Effector CD8-positive, alpha-beta T cell (primary cell): ENCODE data around the gene CRK.

Source experiments
- DNase-seq: peaks from one replicate; lab custom pipeline; 2025; lab: John Stamatoyannopoulos, UW

CRK gene

DNA sequence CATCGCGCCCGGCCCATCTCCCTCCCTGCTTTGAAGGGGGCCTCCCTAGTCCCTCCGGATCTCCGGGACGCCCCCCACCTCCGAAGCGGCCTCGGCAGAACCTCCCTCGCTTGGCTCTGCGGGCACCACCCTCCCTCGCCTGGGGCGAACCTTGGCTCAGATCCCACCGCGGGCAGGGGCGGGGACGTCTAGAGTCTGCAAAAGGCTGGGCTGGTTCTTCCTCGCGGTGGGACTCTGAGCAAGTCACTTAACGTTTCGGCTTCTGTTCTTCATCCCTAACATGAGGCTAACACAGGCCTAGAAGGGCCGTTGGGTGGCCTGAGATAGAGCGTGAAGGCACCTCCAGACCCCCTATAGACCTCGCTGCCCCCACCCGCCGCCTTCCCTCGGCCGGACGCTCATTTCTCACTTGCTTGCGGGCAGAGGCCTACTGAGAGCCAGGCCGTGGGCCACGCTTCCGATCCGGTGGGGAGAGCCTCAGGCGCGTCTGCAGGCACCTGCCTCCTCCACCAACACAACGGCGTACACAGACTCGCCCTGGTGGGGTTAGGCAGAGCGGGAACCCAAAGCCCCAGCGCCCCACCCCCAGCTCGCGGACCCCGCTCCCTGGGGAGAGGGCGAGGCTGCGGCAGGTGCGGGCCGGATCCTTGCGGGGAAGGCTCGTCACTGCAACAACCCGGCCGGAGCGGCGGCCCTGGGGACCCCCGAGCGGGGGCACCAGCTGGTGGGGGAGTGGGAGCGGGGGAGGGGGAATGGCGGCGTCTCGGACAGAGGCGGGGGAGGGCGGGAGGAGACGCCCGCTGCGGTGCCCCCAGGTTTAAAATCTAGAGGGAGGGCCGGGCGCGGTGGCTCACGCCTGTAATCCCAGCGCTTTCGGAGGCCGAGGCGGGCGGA is 31.0 kb upstream of the CRK start:
- DNase-seq: peak; percentile 51

DNA sequence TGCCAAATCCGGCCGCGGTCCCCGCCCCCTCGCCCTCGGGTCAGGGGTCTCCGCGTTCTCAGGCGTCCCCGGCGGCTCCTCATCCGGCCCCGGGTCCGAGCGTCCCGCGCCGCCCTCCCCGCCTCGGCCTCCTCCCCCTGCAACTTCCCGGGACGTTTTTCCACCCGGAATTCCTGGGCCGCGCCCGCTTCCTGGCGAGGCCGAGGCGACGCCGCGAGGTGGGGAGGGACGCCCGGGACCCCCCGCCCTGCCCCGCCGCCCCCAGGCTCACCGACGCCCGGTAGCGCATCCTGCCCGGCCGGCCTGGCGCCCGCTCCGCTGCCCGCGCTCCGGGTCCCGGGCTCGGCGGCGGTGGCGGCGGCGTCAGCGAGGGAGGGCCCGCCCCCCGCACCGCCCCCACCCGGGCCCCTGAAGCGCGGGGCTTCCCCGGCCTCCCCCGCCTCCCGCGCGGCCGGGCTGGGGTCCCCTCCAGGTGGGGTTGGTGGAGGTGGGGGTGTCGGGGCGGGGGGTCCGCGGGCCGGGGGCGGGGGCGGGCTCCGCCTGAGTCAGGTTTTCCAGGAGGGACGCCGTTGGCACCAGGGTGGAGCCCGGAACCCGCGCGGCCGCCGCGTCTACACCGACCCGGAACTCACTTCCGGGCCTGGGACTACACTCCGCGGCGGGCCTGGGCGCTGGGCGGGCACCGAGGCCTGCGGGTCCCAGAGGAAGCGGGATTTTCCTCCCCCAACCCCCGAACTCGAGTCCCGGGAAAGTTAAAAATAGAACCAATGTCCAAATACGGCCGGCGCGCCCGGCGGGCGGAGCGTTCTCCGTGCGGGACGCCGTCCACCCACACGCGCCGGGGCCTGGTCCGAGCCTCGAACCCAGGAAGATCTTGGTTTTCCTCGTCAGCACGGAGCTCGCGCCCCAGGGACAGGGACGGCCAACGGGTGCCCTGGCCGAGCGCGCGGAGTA is 29.7 kb upstream of the CRK start:
- peak; percentile 29 for DNase-seq

GRCh38 chr17:1484676-1485422 is 28.8 kb upstream of the CRK start:
- DNase-seq: peak; percentile 46

- no peak for DNase-seq
These were observed 28.1 kb upstream of the CRK start for GRCh38 chr17:1484060-1484535.

DNA sequence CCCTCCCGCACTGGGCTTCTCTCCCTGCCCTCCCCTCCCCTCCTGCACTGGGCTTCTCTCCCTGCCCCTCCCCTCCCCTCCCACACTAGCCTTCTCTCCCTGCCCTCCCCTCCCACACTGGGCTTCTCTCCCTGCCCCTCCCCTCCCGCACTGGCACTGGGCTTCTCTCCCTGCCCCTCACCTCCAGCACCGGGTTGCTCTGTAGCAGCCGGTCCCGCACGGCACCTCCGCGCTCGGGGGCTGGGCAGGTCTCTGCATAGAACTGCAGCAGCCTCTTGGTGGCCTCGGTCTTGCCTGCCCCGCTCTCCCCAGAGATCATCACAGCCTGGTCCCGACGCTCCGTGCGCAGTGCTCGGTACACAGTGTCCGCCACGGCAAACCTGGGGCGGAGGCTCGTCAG is 26.6 kb upstream of the CRK start:
- DNase-seq: no peak

GRCh38 chr17:1481736-1482135 is 25.7 kb upstream of the CRK start:
- DNase-seq: no peak

- DNase-seq: no peak
These were observed 24.9 kb upstream of the CRK start for GRCh38 chr17:1480747-1481465.

- no peak for DNase-seq
These were observed 22.4 kb upstream of the CRK start for GRCh38 chr17:1478418-1478817.

GRCh38 chr17:1475321-1475854 is 19.4 kb upstream of the CRK start:
- DNase-seq: no peak

DNA sequence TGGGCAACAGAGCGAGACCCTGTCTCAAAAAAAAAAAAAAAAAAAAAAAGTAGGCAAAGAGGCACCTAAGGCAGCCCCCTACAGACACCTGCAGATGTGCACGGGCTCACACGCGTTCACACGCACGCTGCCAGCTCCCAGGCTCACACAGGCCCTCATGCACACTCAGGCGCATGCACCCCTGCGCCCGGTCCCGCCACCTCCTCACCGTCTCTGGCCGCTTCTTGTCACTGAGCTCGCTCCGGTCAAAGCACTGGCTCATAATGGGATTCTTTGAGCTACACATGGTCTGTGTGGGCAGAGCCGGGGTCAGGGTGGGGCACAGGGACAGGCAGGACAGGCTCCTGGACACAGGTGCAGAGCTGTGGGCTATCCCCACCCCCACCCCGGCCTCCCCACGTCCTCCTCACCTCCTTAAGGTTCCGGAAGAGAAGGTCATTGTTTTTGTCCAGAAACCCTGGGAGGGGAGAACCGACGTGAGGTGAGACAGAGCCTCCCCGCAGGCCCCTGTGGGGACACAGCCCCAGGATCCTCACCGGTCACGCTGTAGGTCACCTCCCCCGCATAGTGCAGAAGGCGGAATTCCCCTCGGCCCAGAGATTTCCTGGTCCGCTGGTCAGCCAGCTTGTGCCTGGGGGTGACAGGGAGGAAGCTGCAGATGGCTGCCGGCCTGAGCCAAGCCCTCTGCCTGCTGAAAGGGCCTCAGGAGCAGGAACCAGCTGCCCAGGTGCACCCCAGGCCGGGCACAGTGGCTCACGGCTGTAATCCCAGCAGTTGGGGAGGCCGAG is 18.6 kb upstream of the CRK start:
- no peak for DNase-seq

GRCh38 chr17:1473841-1474240 is 17.8 kb upstream of the CRK start:
- no peak for DNase-seq

DNA sequence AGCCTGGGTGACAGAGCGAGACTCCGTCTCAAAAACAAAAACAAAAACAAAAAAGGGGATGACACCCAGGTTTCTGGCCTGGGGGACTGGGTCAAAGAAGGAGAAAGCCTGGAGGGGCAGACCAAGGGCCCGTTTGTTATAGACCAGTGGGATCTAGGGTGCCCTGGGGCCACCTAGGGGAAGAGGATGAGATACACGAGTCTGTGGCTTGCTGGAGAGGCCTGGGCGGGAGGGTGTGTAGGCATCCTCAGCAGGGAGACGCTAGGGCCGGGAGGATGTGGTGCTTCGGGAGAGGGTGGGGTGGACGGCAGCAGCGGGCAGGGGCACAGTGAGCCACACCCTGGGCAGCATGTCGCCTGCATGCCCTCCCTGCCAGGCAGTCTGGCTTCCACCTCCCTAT is 17.1 kb upstream of the CRK start:
- no peak for DNase-seq

DNA sequence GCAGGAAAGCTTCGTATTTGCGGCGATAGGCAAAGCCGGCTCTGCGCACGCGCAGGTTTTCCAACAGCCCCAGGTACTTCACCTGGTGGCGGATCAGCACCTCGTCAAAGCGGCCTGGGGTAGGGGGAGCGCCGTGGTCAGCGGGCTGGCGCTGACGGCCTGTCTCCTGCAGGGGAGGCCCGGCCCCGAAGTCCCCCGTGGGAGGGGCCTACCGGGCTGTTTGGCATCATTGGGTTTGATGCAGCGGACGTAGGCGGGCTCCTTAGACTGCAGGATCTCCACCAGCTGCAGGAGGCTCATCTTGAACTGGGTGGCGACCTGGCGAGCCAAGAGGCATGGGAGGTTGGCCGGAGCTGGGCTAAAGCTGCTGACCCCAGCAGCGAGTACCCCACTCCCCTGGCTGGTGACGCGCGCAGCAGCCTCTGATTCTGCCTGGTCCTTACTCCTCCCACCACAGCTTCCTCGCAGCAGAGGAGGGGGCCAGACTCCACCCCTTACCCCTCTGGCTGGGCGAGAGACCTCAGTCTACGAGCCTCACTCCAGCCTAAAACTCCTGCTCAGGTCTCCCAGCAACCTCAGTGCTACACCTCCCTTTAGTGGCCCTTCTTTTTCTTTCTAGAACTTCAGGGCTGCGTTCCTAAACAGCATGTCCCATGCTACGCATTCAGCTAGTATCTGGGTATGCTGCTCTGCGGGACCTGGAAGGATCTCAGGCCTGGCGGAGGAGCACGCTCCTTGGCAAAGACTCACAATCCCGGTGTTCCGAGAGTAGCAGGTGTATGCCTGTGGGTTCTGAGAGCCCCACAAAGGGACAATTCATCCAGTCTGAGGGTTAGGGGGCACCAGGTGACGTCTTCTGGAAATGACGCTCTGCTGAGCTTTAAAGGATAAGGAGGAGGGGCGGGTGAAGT is 16.1 kb upstream of the CRK start:
- DNase-seq: no peak

DNA sequence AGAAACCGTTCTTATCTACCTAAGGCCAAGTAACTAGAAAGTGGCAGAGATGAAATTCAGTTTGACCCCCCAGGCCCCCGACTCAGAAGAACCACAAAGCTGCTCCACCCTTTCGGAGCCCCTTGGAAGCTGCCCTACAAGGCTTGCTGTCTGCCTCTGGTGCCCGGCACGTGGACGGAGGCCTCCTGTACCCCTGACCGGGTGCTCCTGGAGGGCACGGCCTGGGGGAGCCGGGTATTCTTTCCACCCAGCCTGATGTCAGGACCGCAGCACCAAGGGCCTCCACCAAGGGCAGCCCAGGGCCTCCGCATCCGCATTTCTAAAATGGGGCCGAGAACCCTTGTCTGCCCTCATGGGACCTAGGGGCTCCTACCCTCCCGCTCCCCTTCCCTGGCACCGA is 15.5 kb upstream of the CRK start:
- DNase-seq: no peak

DNA sequence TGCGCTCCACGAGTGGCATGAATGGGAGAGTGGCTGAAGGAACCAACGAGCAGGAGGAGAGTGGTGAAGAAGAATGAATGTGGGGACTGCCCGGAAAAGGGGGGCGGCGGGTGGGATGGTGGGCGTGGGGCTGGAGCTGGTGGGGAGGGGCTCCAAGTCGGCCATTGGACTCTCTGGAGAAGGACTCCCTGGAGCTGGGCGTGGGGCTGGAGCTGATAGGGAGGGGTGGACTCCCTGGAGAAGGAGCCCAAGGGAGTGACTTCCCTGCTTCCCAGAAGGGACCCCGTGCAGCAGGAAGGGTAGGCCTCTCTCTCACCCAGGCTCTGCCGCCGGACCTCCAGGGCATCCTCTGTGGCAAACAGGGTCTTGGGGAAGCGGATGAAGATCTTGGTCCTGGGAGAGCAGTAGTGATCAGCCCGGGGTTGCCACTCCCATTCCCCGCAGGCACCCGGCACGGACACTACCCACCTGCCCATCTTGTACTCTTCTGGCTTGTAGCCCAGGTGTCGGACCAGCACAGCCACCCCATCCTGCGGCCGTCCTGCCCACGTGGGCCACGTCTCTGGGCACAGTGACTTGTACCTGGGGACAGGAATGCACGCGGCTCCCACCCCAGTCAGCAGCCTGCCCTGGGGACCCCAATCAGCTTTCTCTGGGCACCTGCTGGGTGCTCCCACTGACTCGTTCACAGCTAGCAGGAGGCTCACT is 14.9 kb upstream of the CRK start:
- DNase-seq: no peak

GRCh38 chr17:1470071-1470754 is 14.2 kb upstream of the CRK start:
- no peak for DNase-seq

DNA sequence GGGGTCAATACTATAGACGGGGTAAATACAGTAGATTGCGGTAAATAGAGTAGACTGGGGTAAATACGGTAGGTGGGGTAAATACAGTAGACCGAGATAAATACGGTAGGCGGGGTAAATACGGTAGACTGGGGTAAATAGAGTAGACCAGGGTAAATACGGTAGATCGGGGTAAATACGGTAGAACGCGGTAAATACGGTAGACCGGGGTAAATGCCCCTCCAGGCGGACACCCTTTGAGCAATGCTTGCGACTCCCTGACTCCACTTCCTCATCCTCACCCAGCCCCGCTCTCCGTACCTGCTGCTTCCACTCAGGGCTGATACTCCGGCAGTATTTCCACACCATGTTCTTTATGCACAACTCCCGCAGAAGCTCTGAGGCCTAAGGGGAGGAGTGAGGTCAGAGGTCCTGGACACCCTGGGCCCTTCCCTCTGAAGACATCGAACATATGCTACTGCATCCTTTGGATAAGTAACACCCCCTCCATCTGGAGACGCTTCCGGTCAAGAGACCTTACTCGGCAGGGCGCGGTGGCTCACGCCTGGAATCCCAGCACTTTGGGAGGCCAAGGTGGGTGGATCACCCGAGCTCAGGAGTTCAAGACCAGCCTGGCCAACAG is 13.3 kb upstream of the CRK start:
- DNase-seq: no peak
